ENCODE measurements around the gene TRIM62.

The TRIM62 gene

GRCh38 chr1:33180911-33181890 is 642 bp downstream of the TRIM62 start:
- FAIRE-seq (no peak), DNase-seq (ENCODE audit: insufficient read length, low spot score) (peak; percentile 61)

DNA sequence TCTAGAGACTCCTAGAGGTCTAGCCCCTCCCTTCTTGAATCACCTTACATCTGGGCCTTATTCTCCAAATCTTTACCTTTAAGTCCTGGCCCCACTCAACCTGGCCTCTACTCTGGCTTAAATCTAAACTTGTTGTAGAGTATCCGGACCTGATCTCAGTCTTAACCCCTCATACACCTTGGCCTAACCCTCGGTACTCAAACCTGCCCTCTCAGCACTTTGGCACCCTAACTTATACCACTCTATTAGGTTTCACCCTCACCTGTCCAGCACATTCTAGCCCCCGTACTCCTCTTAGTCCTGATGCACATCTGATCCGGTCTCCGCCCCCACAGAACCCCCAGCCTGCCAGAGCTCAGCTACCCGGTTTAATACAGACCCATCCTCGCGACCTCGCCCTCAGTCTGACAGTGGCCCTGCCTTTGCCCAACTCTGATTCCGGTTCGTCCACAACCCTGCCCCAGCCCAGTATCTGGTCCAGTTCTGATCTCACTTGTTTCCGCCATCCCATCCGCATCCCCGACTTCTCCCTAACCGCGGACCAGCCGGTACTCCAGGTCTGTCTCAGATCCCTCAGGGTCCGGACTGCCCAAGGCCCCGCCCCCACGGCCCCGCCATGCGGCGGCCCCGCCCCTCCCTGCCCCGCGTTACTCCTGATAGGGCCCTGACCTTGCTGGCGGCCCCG is 1.5 kb downstream of the TRIM62 start:
- FAIRE-seq (peak; percentile 44), DNase-seq (ENCODE audit: insufficient read length, low spot score) (peak; percentile 90)

GRCh38 chr1:33178836-33179439 is 2.9 kb downstream of the TRIM62 start:
- no peak for DNase-seq (ENCODE audit: insufficient read length, low spot score)

DNA sequence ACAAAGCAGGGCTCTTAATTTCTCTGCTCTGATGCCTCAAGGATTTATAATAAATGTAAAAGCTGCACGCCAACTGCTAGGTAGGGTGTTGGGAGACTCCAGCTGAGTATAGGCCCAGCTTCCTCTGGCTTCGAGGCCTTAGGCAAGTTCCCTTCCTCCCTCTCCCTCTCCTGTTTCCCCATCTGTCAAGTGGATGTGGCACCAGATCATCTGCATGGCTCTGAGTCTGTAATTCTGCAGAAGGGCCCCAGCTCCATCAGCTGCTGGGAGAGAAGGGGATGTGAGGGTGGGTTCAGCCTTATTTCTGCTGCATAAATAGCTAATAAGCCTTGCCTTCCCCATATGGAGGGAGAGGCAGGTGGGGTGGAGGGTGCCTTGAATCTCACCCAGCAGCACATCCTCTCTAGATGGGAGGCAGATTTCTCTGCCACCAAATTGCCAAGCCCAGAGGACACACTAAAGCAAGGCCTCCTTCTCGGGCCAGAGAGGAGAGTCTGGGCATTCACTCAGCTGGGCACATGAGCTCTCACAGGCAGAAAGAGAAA is 3.8 kb downstream of the TRIM62 start:
- no peak for DNase-seq (ENCODE audit: insufficient read length, low spot score)
- FAIRE-seq, result no peak

More at GRCh38 chr1:33178836-33179439, 2.9 kb downstream of the TRIM62 start:
- FAIRE-seq, result no peak

DNA sequence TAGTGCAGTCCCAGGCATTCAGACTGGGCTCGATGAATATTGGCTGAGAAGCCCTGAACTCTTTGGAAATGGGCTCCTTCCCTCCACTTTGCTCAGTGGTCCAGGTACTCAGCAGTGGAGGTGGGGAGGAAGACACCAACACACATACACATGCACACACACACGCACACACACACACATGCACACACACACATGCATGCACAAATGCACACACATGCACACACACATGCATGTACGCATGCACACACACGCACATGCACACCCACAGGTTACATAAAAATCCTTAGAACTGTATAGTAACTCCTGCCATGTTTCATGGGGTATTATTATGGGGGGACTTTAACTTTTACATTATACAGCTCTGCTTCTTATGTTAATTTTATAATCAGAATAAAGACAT is 5.0 kb downstream of the TRIM62 start:
- no peak for DNase-seq (ENCODE audit: insufficient read length, low spot score)
- no peak for FAIRE-seq

- peak; percentile 23 for DNase-seq (ENCODE audit: insufficient read length, low spot score)
- no peak for FAIRE-seq
These were observed 5.4 kb downstream of the TRIM62 start for GRCh38 chr1:33176362-33176850.

- no peak for FAIRE-seq
- no peak for DNase-seq (ENCODE audit: insufficient read length, low spot score)
These were observed 6.0 kb downstream of the TRIM62 start for GRCh38 chr1:33175865-33176264.

- DNase-seq (ENCODE audit: insufficient read length, low spot score) (no peak), FAIRE-seq (no peak)
These were observed 8.8 kb downstream of the TRIM62 start for GRCh38 chr1:33173091-33173490.

- FAIRE-seq, result no peak
- no peak for DNase-seq (ENCODE audit: insufficient read length, low spot score)
These were observed 9.6 kb downstream of the TRIM62 start for GRCh38 chr1:33171977-33172813.

DNA sequence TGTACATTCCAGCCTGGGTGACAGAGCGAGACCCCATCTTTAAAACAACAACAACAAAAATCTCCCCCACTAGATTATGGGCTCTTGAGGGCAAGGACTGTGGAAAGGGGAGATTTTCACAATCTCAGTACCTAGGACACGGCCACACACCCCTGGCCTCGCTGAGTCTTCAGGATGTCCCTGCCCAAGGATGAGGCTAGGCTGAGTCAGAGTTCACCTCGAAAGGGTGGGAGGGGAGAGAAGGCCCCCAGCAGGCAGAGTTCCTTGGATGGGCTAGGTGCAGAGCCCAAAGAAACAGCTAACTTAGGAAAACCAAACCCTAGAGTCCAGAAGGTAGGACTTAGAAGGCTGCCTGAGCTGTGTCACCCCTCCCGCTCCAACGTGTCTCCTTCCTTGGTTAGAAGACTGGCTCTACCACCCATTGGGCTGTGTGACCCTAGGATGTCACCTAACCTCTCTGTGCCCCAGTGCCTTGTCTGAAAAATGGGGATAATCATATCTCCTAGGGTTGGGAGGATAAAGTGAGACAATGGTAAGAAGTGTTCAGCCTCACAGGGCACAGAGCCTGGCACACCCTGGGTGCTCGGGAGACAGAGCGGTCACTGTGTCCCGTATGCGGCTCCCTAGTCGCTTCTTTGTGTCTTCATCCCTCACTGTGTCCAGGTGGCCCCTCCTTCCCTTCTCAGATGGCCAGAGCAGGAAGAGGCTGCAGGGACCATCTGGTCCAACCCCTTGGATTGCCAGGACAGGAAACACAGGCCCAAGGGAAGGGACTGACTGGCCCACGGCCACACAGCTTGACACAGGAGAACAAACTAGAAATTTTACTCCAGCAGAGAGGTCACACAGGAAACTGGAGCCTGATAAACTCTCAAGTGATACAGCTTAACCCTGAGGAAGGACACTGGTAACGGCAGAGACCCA is 11.2 kb downstream of the TRIM62 start:
- DNase-seq (ENCODE audit: insufficient read length, low spot score) (no peak), FAIRE-seq (no peak)

GRCh38 chr1:33169290-33170055 is 12.4 kb downstream of the TRIM62 start:
- DNase-seq (ENCODE audit: insufficient read length, low spot score) (no peak), FAIRE-seq (no peak)

GRCh38 chr1:33168556-33169289 is 13.1 kb downstream of the TRIM62 start:
- DNase-seq (ENCODE audit: insufficient read length, low spot score), result no peak
- FAIRE-seq, result no peak

GRCh38 chr1:33167650-33168447 is 14.0 kb downstream of the TRIM62 start:
- no peak for FAIRE-seq
- DNase-seq (ENCODE audit: insufficient read length, low spot score), result no peak

DNA sequence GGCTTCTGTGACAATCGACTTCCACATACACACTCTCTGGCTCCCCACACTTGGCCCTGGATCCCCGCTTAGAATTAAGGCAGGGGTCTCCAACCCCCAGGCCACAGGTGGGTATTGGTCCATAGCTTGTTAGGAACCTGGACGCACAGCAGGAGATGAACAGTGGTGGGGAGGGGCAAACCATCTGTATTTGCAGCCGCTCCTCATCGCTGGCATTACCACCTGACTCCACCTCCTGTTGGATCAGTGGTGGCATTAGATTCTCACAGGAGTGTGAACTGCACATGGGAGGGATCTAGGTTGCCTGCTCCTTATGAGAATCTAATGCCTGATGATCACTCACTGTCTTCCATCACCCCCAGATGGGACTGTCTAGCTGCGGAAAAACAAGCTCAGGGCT is 16.0 kb downstream of the TRIM62 start:
- FAIRE-seq, result no peak
- DNase-seq (ENCODE audit: insufficient read length, low spot score), result no peak

GRCh38 chr1:33165209-33165608 is 16.6 kb downstream of the TRIM62 start:
- FAIRE-seq (no peak), DNase-seq (ENCODE audit: insufficient read length, low spot score) (no peak)

- peak; percentile 82 for DNase-seq (ENCODE audit: insufficient read length, low spot score)
- peak; percentile 26 for FAIRE-seq
These were observed 18.0 kb downstream of the TRIM62 start for GRCh38 chr1:33163621-33164519.

All from HTR-8/SVneo (cell line).